Muscle layer of colon (tissue), 2 donors: ENCODE results near the gene HES5.

Experiments
- H3K27ac ChIP-seq: one replicate; pipeline ENCODE4 v1.7.0; 2013; ENCODE audit warnings: low read depth, mild to moderate bottlenecking, low read length, moderate library complexity
- H3K27me3 ChIP-seq, 2 donors: one replicate each; pipeline ENCODE4 v1.7.0; 2013; ENCODE audit warnings: low read length in 2 of 2, mild to moderate bottlenecking in 2 of 2; ENCODE audit not compliant: insufficient read depth in 2 of 2, control insufficient read depth in 1 of 2
- H3K36me3 ChIP-seq: one replicate; pipeline ENCODE4 v1.7.0; 2013; ENCODE audit warnings: mild to moderate bottlenecking, low read length; ENCODE audit not compliant: insufficient read depth
- H3K4me1 ChIP-seq: one replicate; pipeline ENCODE4 v1.7.0; 2013; ENCODE audit warnings: mild to moderate bottlenecking, low read length; ENCODE audit not compliant: insufficient read depth
- H3K4me3 ChIP-seq, 2 donors: one replicate each; pipeline ENCODE4 v1.7.0; 2013; ENCODE audit warnings: low read length in 2 of 2, low read depth in 1 of 2, mild to moderate bottlenecking in 1 of 2, moderate library complexity in 1 of 2
- H3K9ac ChIP-seq: one replicate; pipeline ENCODE4 v1.7.0; 2013; ENCODE audit warnings: low read length
- H3K9me3 ChIP-seq: one replicate; pipeline ENCODE4 v1.7.0; 2013; ENCODE audit warnings: mild to moderate bottlenecking, low read length
- donor health status: abdominal sarcoma.
- donor health status: Adenocarcinoma of cecum.

The HES5 gene

GRCh38 chr1:2499986-2500596 is 30.0 kb downstream of the HES5 start:
- no peaks in the 10 kb centered on the region for H3K9me3 ChIP-seq
- H3K4me3 ChIP-seq = no peak overlapping the region
- H3K27me3 ChIP-seq = peaks cover 0 to 54% of the 10 kb centered on the region in 2 donors
- no peak overlapping the region for H3K9ac ChIP-seq
- H3K36me3 ChIP-seq = no peaks in the 10 kb centered on the region
- no peak overlapping the region for H3K27ac ChIP-seq
- H3K4me1 ChIP-seq = no peaks in the 10 kb centered on the region

- no peak overlapping the region for H3K4me3 ChIP-seq
- peaks cover 0 to 45% of the 10 kb centered on the region in 2 donors for H3K27me3 ChIP-seq
- H3K9ac ChIP-seq = no peak overlapping the region
- H3K9me3 ChIP-seq = no peaks in the 10 kb centered on the region
- H3K36me3 ChIP-seq = no peaks in the 10 kb centered on the region
- no peaks in the 10 kb centered on the region for H3K4me1 ChIP-seq
- no peak overlapping the region for H3K27ac ChIP-seq
Measured at GRCh38 chr1:2499260-2499659, 30.8 kb downstream of the HES5 start.

DNA sequence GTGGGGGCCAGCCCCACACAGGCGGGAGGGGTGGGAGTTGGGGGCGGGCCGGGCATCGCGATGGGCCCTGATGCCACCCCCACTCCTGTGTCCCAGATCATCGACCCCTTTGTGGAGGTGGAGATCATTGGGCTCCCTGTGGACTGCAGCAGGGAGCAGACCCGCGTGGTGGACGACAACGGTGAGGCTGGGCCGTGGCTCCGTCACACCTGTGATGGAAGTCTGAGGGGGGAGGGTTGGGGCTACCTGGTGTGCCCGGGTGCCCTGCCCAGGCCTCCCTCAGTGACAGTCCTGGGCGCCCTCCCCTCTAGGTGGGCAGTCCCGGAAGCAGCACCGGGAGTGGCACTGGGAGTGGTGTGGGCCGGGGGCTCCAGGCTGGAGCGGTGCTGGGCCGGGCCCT is 31.4 kb downstream of the HES5 start:
- no peak overlapping the region for H3K4me3 ChIP-seq
- no peaks in the 10 kb centered on the region for H3K4me1 ChIP-seq
- no peaks in the 10 kb centered on the region for H3K9me3 ChIP-seq
- H3K27me3 ChIP-seq = peaks cover 0 to 43% of the 10 kb centered on the region in 2 donors
- no peak overlapping the region for H3K27ac ChIP-seq
- no peaks in the 10 kb centered on the region for H3K36me3 ChIP-seq
- H3K9ac ChIP-seq = no peak overlapping the region

- Histone ChIP-seq H3K36me3 (no peaks in the 10 kb centered on the region), H3K9ac (no peak overlapping the region), H3K4me3 (no peak overlapping the region), H3K9me3 (no peaks in the 10 kb centered on the region), H3K27me3 (peaks cover 0 to 37% of the 10 kb centered on the region in 2 donors), H3K27ac (no peak overlapping the region), H3K4me1 (no peaks in the 10 kb centered on the region)
Measured at GRCh38 chr1:2497891-2498290, 32.2 kb downstream of the HES5 start.

DNA sequence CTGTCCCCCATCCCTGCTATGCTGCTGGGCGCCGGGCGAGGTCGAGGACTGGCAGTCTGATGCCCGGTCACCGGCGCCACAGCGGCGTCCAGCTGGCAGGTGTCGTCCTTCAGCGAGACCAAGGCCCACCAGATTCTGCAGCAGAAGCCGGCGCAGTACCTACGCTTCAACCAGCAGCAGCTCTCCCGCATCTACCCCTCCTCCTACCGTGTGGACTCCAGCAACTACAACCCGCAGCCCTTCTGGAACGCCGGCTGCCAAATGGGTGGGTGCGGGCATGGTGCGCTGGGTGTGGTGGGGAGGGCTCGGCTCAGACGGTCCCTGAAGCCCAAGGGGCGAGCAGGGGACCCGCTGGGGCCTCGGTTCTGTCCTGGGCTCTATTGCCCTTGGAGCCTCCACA is 33.3 kb downstream of the HES5 start:
- H3K4me3 ChIP-seq = no peak overlapping the region
- H3K36me3 ChIP-seq = no peaks in the 10 kb centered on the region
- no peak overlapping the region for H3K27ac ChIP-seq
- no peaks in the 10 kb centered on the region for H3K9me3 ChIP-seq
- peaks cover 0 to 31% of the 10 kb centered on the region in 2 donors for H3K27me3 ChIP-seq
- no peaks in the 10 kb centered on the region for H3K4me1 ChIP-seq
- no peak overlapping the region for H3K9ac ChIP-seq

- Histone ChIP-seq H3K27ac (no peak overlapping the region), H3K9me3 (no peaks in the 10 kb centered on the region), H3K4me3 (no peak overlapping the region), H3K4me1 (no peaks in the 10 kb centered on the region), H3K36me3 (no peaks in the 10 kb centered on the region), H3K9ac (no peak overlapping the region), H3K27me3 (peaks cover 0 to 25% of the 10 kb centered on the region in 2 donors)
Measured at GRCh38 chr1:2496087-2496622, 33.9 kb downstream of the HES5 start.

GRCh38 chr1:2495546-2495945 is 34.5 kb downstream of the HES5 start:
- Histone ChIP-seq H3K36me3 (no peaks in the 10 kb centered on the region), H3K4me3 (no peak overlapping the region), H3K9ac (no peak overlapping the region), H3K4me1 (no peaks in the 10 kb centered on the region), H3K27ac (no peak overlapping the region), H3K9me3 (no peaks in the 10 kb centered on the region), H3K27me3 (peaks cover 0 to 23% of the 10 kb centered on the region in 2 donors)

GRCh38 chr1:2495026-2495425 is 35.0 kb downstream of the HES5 start:
- no peak overlapping the region for H3K27ac ChIP-seq
- no peaks in the 10 kb centered on the region for H3K36me3 ChIP-seq
- peaks cover 0 to 18% of the 10 kb centered on the region in 2 donors for H3K27me3 ChIP-seq
- H3K4me3 ChIP-seq = no peak overlapping the region
- no peak overlapping the region for H3K9ac ChIP-seq
- H3K4me1 ChIP-seq = no peaks in the 10 kb centered on the region
- H3K9me3 ChIP-seq = no peaks in the 10 kb centered on the region

DNA sequence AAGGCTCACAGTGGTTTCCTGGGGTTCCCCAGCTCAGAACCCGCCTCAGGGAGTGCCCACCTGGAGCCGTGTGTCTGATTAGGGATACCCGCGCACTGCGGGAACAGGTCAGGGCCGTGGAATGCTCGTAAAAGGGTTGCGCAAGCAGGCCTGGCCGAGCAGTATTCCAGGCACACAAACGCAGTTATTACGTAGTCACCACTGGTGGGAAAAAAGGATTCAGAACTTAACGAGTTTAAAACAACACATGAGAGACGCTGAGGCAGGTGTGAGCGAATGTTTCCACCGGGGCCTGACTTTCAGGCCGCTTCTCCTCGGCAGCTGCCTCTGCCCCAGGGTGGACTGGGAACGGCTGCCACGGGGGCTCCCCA is 35.8 kb downstream of the HES5 start:
- H3K27me3 ChIP-seq = peaks cover 0 to 14% of the 10 kb centered on the region in 2 donors
- no peaks in the 10 kb centered on the region for H3K36me3 ChIP-seq
- H3K9me3 ChIP-seq = no peaks in the 10 kb centered on the region
- H3K27ac ChIP-seq = no peak overlapping the region
- no peaks in the 10 kb centered on the region for H3K4me1 ChIP-seq
- no peak overlapping the region for H3K4me3 ChIP-seq
- H3K9ac ChIP-seq = no peak overlapping the region

- Histone ChIP-seq H3K9ac (no peak overlapping the region), H3K27me3 (peaks cover 0 to 14% of the 10 kb centered on the region in 2 donors), H3K36me3 (no peaks in the 10 kb centered on the region), H3K9me3 (no peaks in the 10 kb centered on the region), H3K4me1 (no peaks in the 10 kb centered on the region), H3K27ac (no peak overlapping the region), H3K4me3 (no peak overlapping the region)
Measured at GRCh38 chr1:2493691-2494322, 36.3 kb downstream of the HES5 start.

DNA sequence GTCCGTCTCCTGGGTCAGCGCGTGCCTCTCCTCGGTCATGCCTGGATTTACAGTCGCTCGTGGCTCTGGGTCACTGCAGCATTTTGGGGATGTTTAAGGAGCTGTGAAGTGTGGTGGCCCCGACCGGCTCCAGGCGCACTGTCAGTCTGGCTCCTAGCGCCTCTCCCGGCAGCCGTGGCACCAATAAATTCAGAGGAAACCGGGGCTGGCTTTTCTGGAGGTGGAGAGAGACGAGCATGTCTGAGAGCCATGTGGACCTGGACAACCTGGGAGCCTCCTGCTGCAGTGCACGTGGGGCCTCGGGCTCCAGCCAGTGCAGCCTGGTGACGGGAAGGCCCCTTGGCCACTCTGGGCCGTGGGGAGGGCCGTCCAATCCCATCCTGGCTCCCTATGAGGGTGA is 36.8 kb downstream of the HES5 start:
- no peaks in the 10 kb centered on the region for H3K9me3 ChIP-seq
- no peak overlapping the region for H3K9ac ChIP-seq
- H3K36me3 ChIP-seq = no peaks in the 10 kb centered on the region
- H3K4me1 ChIP-seq = no peaks in the 10 kb centered on the region
- peaks cover 0 to 14% of the 10 kb centered on the region in 2 donors for H3K27me3 ChIP-seq
- H3K4me3 ChIP-seq = no peak overlapping the region
- H3K27ac ChIP-seq = no peak overlapping the region

DNA sequence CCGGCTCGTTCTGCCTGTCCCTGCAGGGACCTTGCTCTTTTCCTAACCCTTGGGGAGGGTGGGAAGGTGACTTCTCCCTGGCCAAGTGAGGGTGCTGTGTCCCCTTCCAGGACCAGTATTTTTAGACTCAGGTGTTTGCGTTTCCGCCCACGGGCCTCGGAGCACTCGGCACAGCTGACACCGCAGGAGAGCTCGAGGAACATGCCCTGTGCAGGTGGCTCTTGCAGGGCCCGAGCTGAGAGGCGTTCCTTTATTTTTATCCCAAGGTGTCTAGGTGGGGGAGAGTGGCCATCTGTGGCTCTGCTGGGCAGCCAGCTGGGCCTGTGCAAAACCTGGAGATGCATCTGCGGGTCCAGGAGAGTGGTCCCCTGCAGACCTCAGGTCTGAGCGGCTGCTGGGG is 38.0 kb downstream of the HES5 start:
- Histone ChIP-seq H3K36me3 (no peaks in the 10 kb centered on the region), H3K4me3 (no peak overlapping the region), H3K4me1 (no peaks in the 10 kb centered on the region), H3K9me3 (no peaks in the 10 kb centered on the region), H3K9ac (no peak overlapping the region), H3K27me3 (peaks cover 0 to 14% of the 10 kb centered on the region in 2 donors), H3K27ac (no peak overlapping the region)
